Natural killer cell (primary cell): ENCODE results near the gene MIER2. TPM values are rescaled to one million over a fixed set of nuclear protein-coding genes. Genes with fewer than 3 reads are reported as not detected.
"Not testable (repeated sequence)": the region's sequence is repeated elsewhere in the genome, so short reads cannot be mapped to it uniquely, and the experiment has no call there.

Experiments
- ATAC-seq, 3 donors: fragments of 150-1000 bp in 2 of 3; fragments of 200-7000 bp in 1 of 3; cut with Tn5 transposase; 1 replicate in 1 of 3; 2 replicates in 2 of 3; pipeline ENCODE4 v1.10.0; 2021; ENCODE audit warnings: mild to moderate bottlenecking in 2 of 3, moderate library complexity in 2 of 3
- DNase-seq, 2 donors: peaks; one replicate each; pipeline versions ENCODE4 v3.0.0 to v3.0.0-alpha.2; 2013 to 2021; ENCODE audit warnings: mixed read lengths in 1 of 2
- H3K27ac ChIP-seq: one replicate; pipeline ENCODE4 v1.5.1; 2013; ENCODE audit warnings: mild to moderate bottlenecking, low read length
- H3K27me3 ChIP-seq: one replicate; pipeline ENCODE4 v1.6.1; 2013; ENCODE audit warnings: low read length; ENCODE audit not compliant: control insufficient read depth, insufficient read depth
- H3K36me3 ChIP-seq: one replicate; pipeline ENCODE4 v1.6.1; 2013; ENCODE audit warnings: low read length; ENCODE audit not compliant: control insufficient read depth, insufficient read depth
- H3K4me1 ChIP-seq: one replicate; pipeline ENCODE4 v1.6.1; 2013; ENCODE audit warnings: low read length; ENCODE audit not compliant: control insufficient read depth, insufficient read depth
- H3K4me3 ChIP-seq: one replicate; pipeline ENCODE4 v1.5.1; 2013; ENCODE audit warnings: low read length
- H3K9me3 ChIP-seq: one replicate; pipeline ENCODE4 v1.6.1; 2013; ENCODE audit warnings: low read length; ENCODE audit not compliant: control insufficient read depth, insufficient read depth
- H3K27ac Mint-ChIP-seq, 2 donors: one replicate each; pipeline ENCODE4 v1.8.0; 2022; ENCODE audit warnings: mild to moderate bottlenecking in 2 of 2, mixed read lengths in 2 of 2, moderate library complexity in 1 of 2
- H3K27me3 Mint-ChIP-seq, 2 donors: one replicate each; pipeline ENCODE4 v1.8.0; 2022; ENCODE audit warnings: low read depth in 2 of 2, mixed read lengths in 2 of 2
- H3K36me3 Mint-ChIP-seq: one replicate; pipeline ENCODE4 v1.8.0; 2022; ENCODE audit warnings: mixed read lengths
- H3K4me1 Mint-ChIP-seq, 2 donors: one replicate each; pipeline ENCODE4 v1.8.0; 2022; ENCODE audit warnings: mixed read lengths in 2 of 2
- H3K4me3 Mint-ChIP-seq: one replicate; pipeline ENCODE4 v1.8.0; 2022; ENCODE audit warnings: mild to moderate bottlenecking, moderate library complexity, mixed read lengths
- H3K9me3 Mint-ChIP-seq, 2 donors: one replicate each; pipeline ENCODE4 v1.8.0; 2022; ENCODE audit warnings: mixed read lengths in 2 of 2
- WGBS: methylation state at CpG from one replicate; pipeline ENCODE4 v1.1.7; 2013; ENCODE audit warnings: missing lambda C conversion rate; ENCODE audit not compliant: insufficient coverage; 5-methylcytosine and 5-hydroxymethylcytosine counted together
- intact Hi-C: fragments of 100-400 bp; cut with micrococcal nuclease; formaldehyde crosslinking; loops from one replicate; pipeline ENCODE4 v1.14.2; 2022
- total RNA-seq, 4 donors: library from RNA; stranded (reverse); fragments of 120-200 nt in 1 of 4; gene quantifications; one replicate each; pipeline versions ENCODE4 v1.2.3 to v1.2.4, GENCODE V29; 2013 to 2022
- TF ChIP-seq, protein P1 (sequence below): fragments of 200-600 bp; IDR thresholded peaks from one replicate; pipeline ENCODE4 v1.8.0; 2022; ENCODE audit warnings: antibody characterized with exemption

Gene MIER2
- total RNA-seq, 3 donors from 2014 or later (not counting 1 experiment from before 2014, with no cell fraction given): 14.8 to 17.7 (median 15.4) TPM

DNA sequence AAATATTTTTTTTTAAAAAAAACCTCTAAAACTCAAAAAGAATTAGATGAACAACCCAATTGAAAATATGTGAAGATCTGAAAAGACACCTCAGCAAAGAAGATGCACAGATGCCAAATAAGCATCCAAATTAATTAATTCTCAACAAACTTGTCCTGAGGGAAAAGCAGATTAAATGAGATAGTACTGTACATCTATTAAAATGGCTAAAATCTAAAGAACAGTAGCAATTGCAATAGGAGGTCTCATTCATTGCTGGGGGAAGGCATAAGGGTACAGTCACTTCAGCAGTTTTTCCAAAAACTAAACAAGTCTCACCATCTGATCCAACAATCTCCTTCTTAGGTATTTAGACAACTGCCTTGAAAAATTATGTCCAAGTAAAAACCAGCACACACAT is 75.4 kb downstream of the MIER2 start:
- TF ChIP-seq, protein P1, sequence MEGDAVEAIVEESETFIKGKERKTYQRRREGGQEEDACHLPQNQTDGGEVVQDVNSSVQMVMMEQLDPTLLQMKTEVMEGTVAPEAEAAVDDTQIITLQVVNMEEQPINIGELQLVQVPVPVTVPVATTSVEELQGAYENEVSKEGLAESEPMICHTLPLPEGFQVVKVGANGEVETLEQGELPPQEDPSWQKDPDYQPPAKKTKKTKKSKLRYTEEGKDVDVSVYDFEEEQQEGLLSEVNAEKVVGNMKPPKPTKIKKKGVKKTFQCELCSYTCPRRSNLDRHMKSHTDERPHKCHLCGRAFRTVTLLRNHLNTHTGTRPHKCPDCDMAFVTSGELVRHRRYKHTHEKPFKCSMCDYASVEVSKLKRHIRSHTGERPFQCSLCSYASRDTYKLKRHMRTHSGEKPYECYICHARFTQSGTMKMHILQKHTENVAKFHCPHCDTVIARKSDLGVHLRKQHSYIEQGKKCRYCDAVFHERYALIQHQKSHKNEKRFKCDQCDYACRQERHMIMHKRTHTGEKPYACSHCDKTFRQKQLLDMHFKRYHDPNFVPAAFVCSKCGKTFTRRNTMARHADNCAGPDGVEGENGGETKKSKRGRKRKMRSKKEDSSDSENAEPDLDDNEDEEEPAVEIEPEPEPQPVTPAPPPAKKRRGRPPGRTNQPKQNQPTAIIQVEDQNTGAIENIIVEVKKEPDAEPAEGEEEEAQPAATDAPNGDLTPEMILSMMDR: no peak
- Mint-ChIP-seq H3K4me3 (no peak overlapping the region), H3K36me3 (no peaks in the 10 kb centered on the region), H3K27ac (no peak overlapping the region), H3K27me3 (peaks cover 27 to 42% of the 10 kb centered on the region in 2 donors), H3K4me1 (peaks cover 11 to 12% of the 10 kb centered on the region in 2 donors), H3K9me3 (no peaks in the 10 kb centered on the region)
- Histone ChIP-seq H3K27me3 (peaks cover 15% of the 10 kb centered on the region), H3K27ac (no peak overlapping the region), H3K4me1 (peaks cover 11% of the 10 kb centered on the region), H3K36me3 (no peaks in the 10 kb centered on the region), H3K9me3 (no peaks in the 10 kb centered on the region), H3K4me3 (no peak overlapping the region)
- intact Hi-C loops: no loop called here
- ATAC-seq (no peak), DNase-seq (no peak)

DNA sequence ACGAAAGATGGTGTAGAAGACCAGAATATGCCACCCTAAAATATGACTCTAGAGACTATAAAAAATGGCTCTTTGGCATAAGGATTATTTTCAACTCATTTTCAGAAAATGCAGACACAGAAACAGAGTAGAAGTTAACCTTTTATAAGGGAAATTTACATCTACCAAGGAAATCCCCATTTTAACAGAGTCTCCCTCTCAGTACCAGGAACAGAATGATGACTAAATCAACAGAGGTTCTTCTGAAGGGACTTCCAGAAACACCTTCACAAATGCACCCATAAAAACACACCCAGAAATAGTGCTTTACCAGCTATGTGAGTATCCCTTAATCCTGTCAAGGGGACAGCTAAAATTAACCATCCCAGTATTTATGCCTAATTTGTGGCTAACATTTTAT is 82.5 kb downstream of the MIER2 start:
- TF ChIP-seq, protein P1: no peak
- DNase-seq: no peak

DNA sequence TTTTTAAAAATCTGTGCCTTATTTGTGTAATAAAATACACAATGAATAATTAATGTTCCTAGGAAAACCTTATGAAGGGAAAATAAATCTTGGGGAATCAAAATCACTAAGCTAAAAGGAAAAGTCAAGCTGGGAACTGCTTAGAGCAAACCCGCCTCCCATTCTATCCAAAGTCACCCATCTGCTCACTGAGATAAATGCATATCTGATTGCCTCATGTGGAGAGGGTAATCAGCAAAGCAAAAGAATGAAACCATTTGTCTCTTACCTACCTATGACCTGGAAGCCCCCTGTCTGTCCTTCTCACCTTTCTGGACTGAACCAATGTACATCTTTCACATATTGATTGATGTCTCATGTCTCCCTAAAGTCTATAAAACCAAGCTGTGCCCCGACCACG is 87.8 kb downstream of the MIER2 start:
- H3K4me3 Mint-ChIP-seq, H3K36me3 Mint-ChIP-seq, H3K27ac ChIP-seq, H3K27ac Mint-ChIP-seq, H3K27me3 ChIP-seq, ATAC-seq, H3K9me3 Mint-ChIP-seq, intact Hi-C loops, H3K36me3 ChIP-seq, H3K4me3 ChIP-seq, H3K4me1 ChIP-seq, DNase-seq, H3K9me3 ChIP-seq, H3K4me1 Mint-ChIP-seq: not testable (repeated sequence)
- peaks cover 18 to 45% of the 10 kb centered on the region in 2 donors for H3K27me3 Mint-ChIP-seq
- WGBS: 73% methylated on average over 3 of the region's 3 CpGs

More for the DNA sequence above, 82.5 kb downstream of the MIER2 start:
- no peak overlapping the region for H3K27ac Mint-ChIP-seq
- H3K4me3 Mint-ChIP-seq: no peak overlapping the region
- Histone ChIP-seq H3K36me3 (no peaks in the 10 kb centered on the region), H3K27ac (no peak overlapping the region), H3K27me3 (peaks cover 15% of the 10 kb centered on the region), H3K9me3 (no peaks in the 10 kb centered on the region), H3K4me3 (no peak overlapping the region), H3K4me1 (peaks cover 5% of the 10 kb centered on the region)
- H3K27me3 Mint-ChIP-seq: peaks cover 25 to 44% of the 10 kb centered on the region in 2 donors
- intact Hi-C loops: no loop called here
- H3K9me3 Mint-ChIP-seq: no peaks in the 10 kb centered on the region
- 100% methylated on average over 1 of the region's 1 CpG for WGBS
- no peaks in the 10 kb centered on the region for H3K36me3 Mint-ChIP-seq
- H3K4me1 Mint-ChIP-seq: peaks cover 6 to 7% of the 10 kb centered on the region in 2 donors
- no peak for ATAC-seq

Other genes with a start within 250 kb of the MIER2 start
- not detected for gene OR4F17, start 237.7 kb downstream of the MIER2 start, total RNA-seq
- 1 to 10 TPM in 2 of 3 donors, under 1 TPM in 1; 0.85 to 6.2 (median 1.0) TPM for gene PLPP2, start 53.4 kb downstream of the MIER2 start, total RNA-seq
- not detected for gene C2CD4C, start 64.4 kb upstream of the MIER2 start, total RNA-seq
- under 1 TPM in 1 of 3 donors, not detected in 2; 0.75 TPM for gene SHC2, start 116.2 kb upstream of the MIER2 start, total RNA-seq
- under 1 TPM in 2 of 3 donors, not detected in 1; 0.43 to 0.54 TPM for gene MADCAM1, start 151.7 kb upstream of the MIER2 start, total RNA-seq
- gene TPGS1, start 162.7 kb upstream of the MIER2 start, total RNA-seq: 10 to 100 TPM; 18.7 to 20.6 (median 18.9) TPM
- 100 to 1,000 TPM in 2 of 3 donors, 10 to 100 TPM in 1; 68.5 to 114 (median 101) TPM for gene CDC34, start 187.0 kb upstream of the MIER2 start, total RNA-seq
- 100 to 1,000 TPM; 186 to 286 (median 253) TPM for gene GZMM, start 199.3 kb upstream of the MIER2 start, total RNA-seq
- 100 to 1,000 TPM; 229 to 248 (median 236) TPM for gene BSG, start 227.8 kb upstream of the MIER2 start, total RNA-seq
- gene HCN2, start 245.1 kb upstream of the MIER2 start, total RNA-seq: 1 to 10 TPM in 2 of 3 donors, under 1 TPM in 1; 0.96 to 1.6 (median 1.1) TPM